K562 (cell line): ENCODE results near the gene OR10G8. TPM values are rescaled to one million over a fixed set of nuclear protein-coding genes. Genes with fewer than 3 reads are reported as not detected.

Experiments
- CBX3 ChIP-seq, 2 experiments: IDR thresholded peaks; 1 replicate in 1 of 2; 2 replicates in 1 of 2; pipeline ENCODE4 v1.6.1; 2012; ENCODE audit warnings: inconsistent platforms in 2 of 2, low read length in 2 of 2, borderline replicate concordance in 1 of 2, control low read depth in 1 of 2
- FOXJ2 ChIP-seq: fragments of 200-800 bp; sonication (Bioruptor generic); IDR thresholded peaks from 2 replicates; pipeline ENCODE4 v1.6.1; 2016; ENCODE audit warnings: missing genetic modification characterization, missing compliant biosample characterization
- FOXK1 ChIP-seq: sonication (generic); formaldehyde crosslinking; IDR thresholded peaks from 2 replicates; pipeline ENCODE4 v1.8.0; 2022; ENCODE audit warnings: missing genetic modification reagents, mild to moderate bottlenecking, borderline replicate concordance
- FOXM1 ChIP-seq, 2 experiments: fragments of 450-650 bp in 1 of 2; sonication (generic) in 1 of 2; formaldehyde crosslinking in 1 of 2; IDR thresholded peaks; 2 replicates each; pipeline versions ENCODE4 v1.6.1 to v1.9.0; 2017 to 2022; ENCODE audit warnings: low read depth in 2 of 2, mild to moderate bottlenecking in 2 of 2, missing genetic modification reagents in 1 of 2, moderate library complexity in 1 of 2
- GTF2E2 ChIP-seq: fragments of 200-800 bp; sonication (Bioruptor generic); IDR thresholded peaks from 2 replicates; pipeline ENCODE4 v1.6.1; 2016; ENCODE audit warnings: missing genetic modification characterization, missing compliant biosample characterization
- HDAC2 ChIP-seq: fragments of 450-650 bp; IDR thresholded peaks from 2 replicates; pipeline ENCODE4 v1.6.1; 2016; ENCODE audit warnings: mild to moderate bottlenecking
- KLF13 ChIP-seq: fragments of 450-650 bp; IDR thresholded peaks from 2 replicates; pipeline ENCODE4 v1.6.1; 2016; ENCODE audit warnings: missing genetic modification characterization, low read depth, mild to moderate bottlenecking, missing compliant biosample characterization, moderate library complexity, borderline replicate concordance
- L3MBTL2 ChIP-seq: fragments of 450-650 bp; IDR thresholded peaks from 2 replicates; pipeline ENCODE4 v1.6.1; 2016; ENCODE audit warnings: mild to moderate bottlenecking, moderate library complexity
- POLR2AphosphoS2 ChIP-seq: IDR thresholded peaks from 2 replicates; pipeline ENCODE4 v1.6.1; 2012; ENCODE audit warnings: low read length, improper control_type of control experiment
- RAD21 ChIP-seq, 2 experiments: fragments of 250-450 bp in 1 of 2; fragments of 450-650 bp in 1 of 2; sonication (Bioruptor Pico) in 1 of 2; formaldehyde crosslinking in 1 of 2; IDR thresholded peaks in 1 of 2; conservative IDR thresholded peaks in 1 of 2; 2 replicates each; pipeline versions ENCODE4 v1.4.0 to v1.8.0; 2020 to 2022; ENCODE audit warnings: mild to moderate bottlenecking in 2 of 2, moderate library complexity in 1 of 2
- SMC3 ChIP-seq: conservative IDR thresholded peaks from 2 replicates; pipeline ENCODE4 v1.6.1; 2011; ENCODE audit warnings: low read depth, low read length, improper control_type of control experiment; ENCODE audit not compliant: insufficient read depth
- TRIM28 ChIP-seq: fragments of 450-650 bp; IDR thresholded peaks from 2 replicates; pipeline ENCODE4 v1.6.1; 2017
- YY1 ChIP-seq, 3 experiments: IDR thresholded peaks; 2 replicates each; pipeline ENCODE4 v1.6.1; 2011; ENCODE audit warnings: low read length in 2 of 3, mild to moderate bottlenecking in 2 of 3, moderate library complexity in 2 of 3, borderline replicate concordance in 1 of 3, control low read depth in 1 of 3, low read depth in 1 of 3; ENCODE audit not compliant: insufficient read depth in 3 of 3, insufficient replicate concordance in 2 of 3, control insufficient read depth in 1 of 3, insufficient read length in 1 of 3; ENCODE audit errors: extremely low read depth in 1 of 3
- ZFP30 ChIP-seq: fragments of 250-450 bp; sonication (Bioruptor Pico); IDR thresholded peaks from 2 replicates; pipeline ENCODE4 v1.8.0; 2022; ENCODE audit warnings: moderate library complexity, mild to moderate bottlenecking, inconsistent platforms, borderline replicate concordance
- ZKSCAN1 ChIP-seq: fragments of 150-350 bp; IDR thresholded peaks from 2 replicates; pipeline ENCODE4 v1.6.1; 2016; ENCODE audit warnings: low read depth, low read length
- polyA plus RNA-seq, 8 experiments: library from polyadenylated mRNA; depleted of rRNA in 4 of 8; stranded (reverse) in 5 of 8; unstranded in 3 of 8; fragments of >200 nt; fragmentation: Nextera tagmentation in 2 of 8; fragmentation: Illumina TruSeq in 1 of 8; extraction: Ambion mirVana in 2 of 8; extraction: Trizol in 1 of 8; gene quantifications; 2 replicates each; pipeline versions ENCODE4 v1.2.1 to v1.2.3, GENCODE V29; 2011 to 2014; ENCODE audit warnings: inconsistent platforms in 1 of 8, missing spikeins in 1 of 8
- total RNA-seq, 7 experiments: library from RNA; depleted of rRNA in 6 of 7; stranded (reverse); fragments of >200 nt in 6 of 7; fragmentation: Illumina TruSeq in 2 of 7; extraction: Trizol in 2 of 7; gene quantifications; 2 replicates each; pipeline versions ENCODE4 v1.2.1 to v1.2.3, GENCODE V29; 2011 to 2021; ENCODE audit warnings: low replicate concordance in 1 of 7
- TF ChIP-seq, protein P1 (sequence below): fragments of 250-450 bp; sonication (Bioruptor Pico); IDR thresholded peaks from 2 replicates; pipeline ENCODE4 v1.4.0; 2020; ENCODE audit warnings: mild to moderate bottlenecking, moderate library complexity
- TF ChIP-seq, protein P2 (sequence below): sonication (generic); formaldehyde crosslinking; IDR thresholded peaks from 2 replicates; pipeline ENCODE4 v1.8.0; 2022; ENCODE audit warnings: missing genetic modification reagents, mild to moderate bottlenecking, moderate library complexity, borderline replicate concordance
- TF ChIP-seq, protein P3 (sequence below), 2 experiments: fragments of 450-650 bp; conservative IDR thresholded peaks; 2 replicates each; pipeline ENCODE4 v1.6.1; 2017; ENCODE audit warnings: mild to moderate bottlenecking in 2 of 2, moderate library complexity in 2 of 2

Gene OR10G8
- total and polyA plus RNA-seq, 9 of the 15 experiments (the other 6 are each of a cell fraction or from before 2014, with no cell fraction given) = not detected

DNA sequence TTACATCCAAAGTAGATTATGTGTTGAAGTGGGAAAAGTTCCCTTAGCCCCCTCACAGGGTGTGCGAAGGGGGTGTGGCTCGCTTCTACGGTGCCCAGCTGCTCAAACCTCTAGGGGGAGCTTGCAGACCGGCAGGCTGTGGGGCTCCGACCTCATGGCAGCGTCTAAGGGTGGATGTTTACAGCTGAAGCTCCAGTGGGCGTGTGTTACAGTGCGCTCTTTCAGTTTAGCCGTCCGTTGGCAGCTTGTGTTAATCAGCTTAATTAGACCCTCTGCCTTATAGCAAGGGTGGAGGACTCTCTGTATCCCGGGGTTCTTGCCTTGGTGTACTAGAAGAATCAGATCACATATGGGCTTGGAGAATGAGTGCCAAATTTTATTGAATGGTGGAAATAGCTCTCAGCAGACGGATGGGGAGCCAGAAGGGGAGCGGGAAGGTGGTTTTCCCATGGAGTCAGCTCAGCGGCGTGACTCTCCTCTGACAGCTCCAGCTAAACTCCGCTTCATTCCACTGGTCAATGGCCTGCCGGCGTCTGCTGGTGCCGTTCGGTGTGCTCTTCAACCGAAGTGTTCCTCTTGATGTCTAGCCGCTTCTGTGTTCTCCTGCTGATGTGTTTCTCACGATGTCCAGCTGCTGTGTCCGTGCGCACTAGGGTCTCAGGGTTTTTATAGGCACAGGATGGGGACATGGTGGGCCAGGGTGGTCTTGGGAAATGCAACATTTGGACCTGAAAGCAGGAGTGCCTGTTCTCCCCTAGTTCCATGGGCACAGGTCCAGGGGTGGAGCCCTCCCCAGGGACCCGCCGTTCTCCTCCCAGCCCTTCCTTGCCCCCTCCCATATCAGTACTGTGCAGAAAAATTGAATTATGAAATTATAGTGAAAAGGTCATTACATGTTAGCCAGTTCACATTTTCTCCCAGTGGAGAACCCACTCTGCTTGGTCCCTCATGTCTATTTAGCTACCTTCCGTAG is 43.1 kb downstream of the OR10G8 start (continued):
- peak; percentile 87 for TF ChIP-seq L3MBTL2
- TF ChIP-seq FOXJ2 (tag) = peak; percentile 88
- TF ChIP-seq, protein P1, sequence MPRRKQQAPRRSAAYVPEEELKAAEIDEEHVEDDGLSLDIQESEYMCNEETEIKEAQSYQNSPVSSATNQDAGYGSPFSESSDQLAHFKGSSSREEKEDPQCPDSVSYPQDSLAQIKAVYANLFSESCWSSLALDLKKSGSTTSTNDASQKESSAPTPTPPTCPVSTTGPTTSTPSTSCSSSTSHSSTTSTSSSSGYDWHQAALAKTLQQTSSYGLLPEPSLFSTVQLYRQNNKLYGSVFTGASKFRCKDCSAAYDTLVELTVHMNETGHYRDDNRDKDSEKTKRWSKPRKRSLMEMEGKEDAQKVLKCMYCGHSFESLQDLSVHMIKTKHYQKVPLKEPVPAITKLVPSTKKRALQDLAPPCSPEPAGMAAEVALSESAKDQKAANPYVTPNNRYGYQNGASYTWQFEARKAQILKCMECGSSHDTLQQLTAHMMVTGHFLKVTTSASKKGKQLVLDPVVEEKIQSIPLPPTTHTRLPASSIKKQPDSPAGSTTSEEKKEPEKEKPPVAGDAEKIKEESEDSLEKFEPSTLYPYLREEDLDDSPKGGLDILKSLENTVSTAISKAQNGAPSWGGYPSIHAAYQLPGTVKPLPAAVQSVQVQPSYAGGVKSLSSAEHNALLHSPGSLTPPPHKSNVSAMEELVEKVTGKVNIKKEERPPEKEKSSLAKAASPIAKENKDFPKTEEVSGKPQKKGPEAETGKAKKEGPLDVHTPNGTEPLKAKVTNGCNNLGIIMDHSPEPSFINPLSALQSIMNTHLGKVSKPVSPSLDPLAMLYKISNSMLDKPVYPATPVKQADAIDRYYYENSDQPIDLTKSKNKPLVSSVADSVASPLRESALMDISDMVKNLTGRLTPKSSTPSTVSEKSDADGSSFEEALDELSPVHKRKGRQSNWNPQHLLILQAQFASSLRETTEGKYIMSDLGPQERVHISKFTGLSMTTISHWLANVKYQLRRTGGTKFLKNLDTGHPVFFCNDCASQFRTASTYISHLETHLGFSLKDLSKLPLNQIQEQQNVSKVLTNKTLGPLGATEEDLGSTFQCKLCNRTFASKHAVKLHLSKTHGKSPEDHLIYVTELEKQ (CRISPR knock-in tag) = no peak
- TF ChIP-seq, protein P2, sequence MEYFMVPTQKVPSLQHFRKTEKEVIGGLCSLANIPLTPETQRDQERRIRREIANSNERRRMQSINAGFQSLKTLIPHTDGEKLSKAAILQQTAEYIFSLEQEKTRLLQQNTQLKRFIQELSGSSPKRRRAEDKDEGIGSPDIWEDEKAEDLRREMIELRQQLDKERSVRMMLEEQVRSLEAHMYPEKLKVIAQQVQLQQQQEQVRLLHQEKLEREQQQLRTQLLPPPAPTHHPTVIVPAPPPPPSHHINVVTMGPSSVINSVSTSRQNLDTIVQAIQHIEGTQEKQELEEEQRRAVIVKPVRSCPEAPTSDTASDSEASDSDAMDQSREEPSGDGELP (CRISPR knock-in tag) = peak; percentile 95
- no peak for TF ChIP-seq FOXM1 (IDR thresholded peaks at IDR 0.05; ENCODE audit: low read depth)
- 0 out of 2 replicates have a peak, but pooled peaks have one; percentile 21 for TF ChIP-seq FOXM1 (CRISPR knock-in tag; IDR thresholded peaks at IDR 0.05; ENCODE audit: low read depth)
- TF ChIP-seq CBX3 (IDR thresholded peaks at IDR 0.05; ENCODE audit: borderline replicate concordance in 1 of 2, low read length in 2 of 2) = peak in 1 of 2 experiments; percentile 12; a peak in 1 of 3 replicates
- 0 out of 2 replicates have a peak, but pooled peaks have one; percentile 61 for TF ChIP-seq ZKSCAN1
- TF ChIP-seq POLR2AphosphoS2 = no peak
- TF ChIP-seq GTF2E2 (tag) = no peak
- 0 out of 2 replicates have a peak, but pooled peaks have one; percentile 50 for TF ChIP-seq TRIM28
- TF ChIP-seq ZFP30 (CRISPR knock-in tag) = no peak
- TF ChIP-seq KLF13 (tag) = peak; percentile 99
- TF ChIP-seq, protein P3, sequence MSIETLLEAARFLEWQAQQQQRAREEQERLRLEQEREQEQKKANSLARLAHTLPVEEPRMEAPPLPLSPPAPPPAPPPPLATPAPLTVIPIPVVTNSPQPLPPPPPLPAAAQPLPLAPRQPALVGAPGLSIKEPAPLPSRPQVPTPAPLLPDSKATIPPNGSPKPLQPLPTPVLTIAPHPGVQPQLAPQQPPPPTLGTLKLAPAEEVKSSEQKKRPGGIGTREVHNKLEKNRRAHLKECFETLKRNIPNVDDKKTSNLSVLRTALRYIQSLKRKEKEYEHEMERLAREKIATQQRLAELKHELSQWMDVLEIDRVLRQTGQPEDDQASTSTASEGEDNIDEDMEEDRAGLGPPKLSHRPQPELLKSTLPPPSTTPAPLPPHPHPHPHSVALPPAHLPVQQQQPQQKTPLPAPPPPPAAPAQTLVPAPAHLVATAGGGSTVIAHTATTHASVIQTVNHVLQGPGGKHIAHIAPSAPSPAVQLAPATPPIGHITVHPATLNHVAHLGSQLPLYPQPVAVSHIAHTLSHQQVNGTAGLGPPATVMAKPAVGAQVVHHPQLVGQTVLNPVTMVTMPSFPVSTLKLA (conservative IDR thresholded peaks at IDR 0.05) = peak; percentile 97 to 99
- peak in 2 of 3 experiments; percentile 31 to 41 for TF ChIP-seq YY1 (IDR thresholded peaks at IDR 0.05; ENCODE audit: borderline replicate concordance in 1 of 3, control insufficient read depth in 1 of 3, extremely low read depth in 1 of 3, insufficient read depth in 3 of 3, insufficient read length in 1 of 3, insufficient replicate concordance in 2 of 3, low read depth in 1 of 3, low read length in 2 of 3)
- peak; percentile 70; the same call in 1 of the 2 replicates for TF ChIP-seq HDAC2
- TF ChIP-seq SMC3 = peak; percentile 87
- 0 out of 2 replicates have a peak, but pooled peaks have one; percentile 19 for TF ChIP-seq FOXK1
- peak; percentile 91 to 92 for TF ChIP-seq RAD21 (CRISPR knock-in tag; conservative IDR thresholded peaks at IDR 0.05 in 1 of 2, IDR thresholded peaks at IDR 0.05 in 1 of 2)
